ENCODE measurements around the gene AGBL4. TPM values are rescaled to one million over a fixed set of nuclear protein-coding genes. Genes with fewer than 3 reads are reported as not detected.

AGBL4 gene
- total RNA-seq, 1 donor from 2014 or later = not detected

GRCh38 chr1:48499211-48499735 is 1524.5 kb downstream of the AGBL4 start:
- H3K27me3 ChIP-seq = no peaks in the 10 kb centered on the region
- no peak for TF ChIP-seq CTCF (IDR thresholded peaks at IDR 0.05)
- no peak overlapping the region for H3K4me3 ChIP-seq
- no peaks in the 10 kb centered on the region for H3K9me3 ChIP-seq
- DNase-seq (ENCODE audit: low spot score in 2 of 2) = no peak
- no peaks in the 10 kb centered on the region for H3K36me3 ChIP-seq
- peaks cover 0 to 3% of the 10 kb centered on the region in 2 donors for H3K4me1 ChIP-seq
- intact Hi-C loops (cut with DNase I) = loop anchor here (2.0 to 5.0 kb wide), 2 partner anchors 48 to 142 kb away; no protein-coding TSS in a partner anchor
- no peak overlapping the region for H3K27ac ChIP-seq

DNA sequence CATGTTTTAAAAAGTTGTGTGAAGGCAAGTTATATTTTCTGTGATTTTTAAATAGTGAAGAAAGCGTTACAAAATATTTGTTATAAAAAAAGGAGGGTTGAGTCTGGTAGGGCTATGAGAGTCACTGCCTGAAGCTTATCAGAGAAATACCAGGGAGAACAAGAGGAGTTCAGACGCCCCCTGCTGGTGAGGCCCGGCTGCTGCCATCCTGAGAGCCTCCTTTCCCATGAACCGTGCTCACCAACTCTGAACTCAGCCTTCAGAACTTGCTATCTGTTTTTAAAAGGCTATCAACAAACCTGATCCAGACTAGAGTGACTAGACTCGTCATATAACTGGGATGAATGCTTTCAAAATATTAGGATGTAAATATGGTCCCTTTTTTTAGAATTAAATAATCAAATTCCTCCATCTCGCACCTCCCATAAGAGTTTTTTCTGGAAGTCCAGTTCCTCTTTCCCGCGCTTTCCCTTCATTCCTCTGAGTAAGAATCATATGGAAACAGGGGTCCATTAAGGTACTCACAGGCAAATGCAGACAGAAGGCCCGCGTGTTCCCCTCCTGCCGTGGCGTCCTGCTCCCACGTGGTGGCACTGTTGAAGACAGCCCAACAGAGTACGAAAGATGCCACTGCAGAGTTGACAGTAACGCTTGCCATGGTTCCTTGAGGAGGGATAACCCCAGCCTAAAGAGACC is 1525.5 kb downstream of the AGBL4 start:
- TF ChIP-seq CTCF (IDR thresholded peaks at IDR 0.05) = peak; percentile 62 to 91 (median 86)
- Histone ChIP-seq H3K27ac (no peak overlapping the region), H3K9me3 (no peaks in the 10 kb centered on the region), H3K27me3 (no peaks in the 10 kb centered on the region), H3K36me3 (no peaks in the 10 kb centered on the region), H3K4me1 (peaks cover 0 to 3% of the 10 kb centered on the region in 2 donors), H3K4me3 (no peak overlapping the region)
- peak in 1 of 2 donors; percentile 88 for DNase-seq (ENCODE audit: low spot score in 2 of 2)
- intact Hi-C loops (cut with DNase I) = loop anchor here (1.0 to 5.0 kb wide), 3 partner anchors 47 to 389 kb away; no protein-coding TSS in a partner anchor

- intact Hi-C loops (cut with DNase I) = loop anchor here (5.0 kb wide), 1 partner anchor 139 kb away; no protein-coding TSS in a partner anchor
- no peak for DNase-seq (ENCODE audit: low spot score in 2 of 2)
- H3K27me3 ChIP-seq = no peaks in the 10 kb centered on the region
- H3K4me3 ChIP-seq = no peak overlapping the region
- no peak for TF ChIP-seq CTCF (IDR thresholded peaks at IDR 0.05)
- H3K9me3 ChIP-seq = no peaks in the 10 kb centered on the region
- H3K36me3 ChIP-seq = no peaks in the 10 kb centered on the region
- peaks cover 0 to 3% of the 10 kb centered on the region in 2 donors for H3K4me1 ChIP-seq
- no peak overlapping the region for H3K27ac ChIP-seq
Measured at GRCh38 chr1:48495911-48496310, 1527.8 kb downstream of the AGBL4 start.

DNA sequence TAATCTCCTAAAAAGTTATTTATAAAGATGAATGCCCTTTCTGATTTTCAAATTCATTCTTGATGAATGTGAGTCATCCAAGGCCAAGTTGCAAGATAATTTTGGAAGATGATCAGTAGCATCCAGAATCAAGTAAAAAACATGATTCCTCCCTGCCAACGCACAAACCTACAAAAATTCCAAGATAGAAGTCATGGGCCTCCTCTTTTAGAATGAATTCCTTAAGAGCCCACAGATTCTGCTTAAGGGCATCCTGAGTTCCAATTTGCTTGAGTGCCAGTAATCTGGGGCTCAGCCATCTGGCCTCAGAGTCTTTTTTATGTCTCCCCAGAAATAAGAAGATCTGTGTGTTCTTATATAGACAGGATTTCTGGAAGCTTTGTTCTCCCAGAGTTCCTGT is 1528.6 kb downstream of the AGBL4 start:
- Histone ChIP-seq H3K36me3 (no peaks in the 10 kb centered on the region), H3K27ac (no peak overlapping the region), H3K27me3 (no peaks in the 10 kb centered on the region), H3K4me1 (peaks cover 0 to 3% of the 10 kb centered on the region in 2 donors), H3K9me3 (no peaks in the 10 kb centered on the region), H3K4me3 (no peak overlapping the region)
- no peak for DNase-seq (ENCODE audit: low spot score in 2 of 2)
- intact Hi-C loops (cut with DNase I) = loop anchor here (5.0 kb wide), 1 partner anchor 138 kb away; no protein-coding TSS in a partner anchor
- no peak for TF ChIP-seq CTCF (IDR thresholded peaks at IDR 0.05)

GRCh38 chr1:48493970-48494769 is 1529.6 kb downstream of the AGBL4 start:
- no peak for TF ChIP-seq CTCF (IDR thresholded peaks at IDR 0.05)
- H3K27ac ChIP-seq = no peak overlapping the region

More at GRCh38 chr1:48493970-48494769, 1529.6 kb downstream of the AGBL4 start:
- H3K9me3 ChIP-seq = no peaks in the 10 kb centered on the region
- H3K4me1 ChIP-seq = peaks cover 0 to 3% of the 10 kb centered on the region in 2 donors
- intact Hi-C loops (cut with DNase I) = no loop called here
- no peaks in the 10 kb centered on the region for H3K36me3 ChIP-seq
- no peaks in the 10 kb centered on the region for H3K27me3 ChIP-seq
- H3K4me3 ChIP-seq = no peak overlapping the region
- DNase-seq (ENCODE audit: low spot score in 2 of 2) = no peak
